NCI-H1694 treated with DMSO at 0.1 percent for 48 hours (cell line): ENCODE results near the gene GIN1.
"Not testable (repeated sequence)": the region's sequence is repeated elsewhere in the genome, so short reads cannot be mapped to it uniquely, and the experiment has no call there.

ENCODE experiments used
- DNase-seq: peaks from one replicate; lab custom pipeline; 2025; lab: John Stamatoyannopoulos, UW

Gene GIN1

DNA sequence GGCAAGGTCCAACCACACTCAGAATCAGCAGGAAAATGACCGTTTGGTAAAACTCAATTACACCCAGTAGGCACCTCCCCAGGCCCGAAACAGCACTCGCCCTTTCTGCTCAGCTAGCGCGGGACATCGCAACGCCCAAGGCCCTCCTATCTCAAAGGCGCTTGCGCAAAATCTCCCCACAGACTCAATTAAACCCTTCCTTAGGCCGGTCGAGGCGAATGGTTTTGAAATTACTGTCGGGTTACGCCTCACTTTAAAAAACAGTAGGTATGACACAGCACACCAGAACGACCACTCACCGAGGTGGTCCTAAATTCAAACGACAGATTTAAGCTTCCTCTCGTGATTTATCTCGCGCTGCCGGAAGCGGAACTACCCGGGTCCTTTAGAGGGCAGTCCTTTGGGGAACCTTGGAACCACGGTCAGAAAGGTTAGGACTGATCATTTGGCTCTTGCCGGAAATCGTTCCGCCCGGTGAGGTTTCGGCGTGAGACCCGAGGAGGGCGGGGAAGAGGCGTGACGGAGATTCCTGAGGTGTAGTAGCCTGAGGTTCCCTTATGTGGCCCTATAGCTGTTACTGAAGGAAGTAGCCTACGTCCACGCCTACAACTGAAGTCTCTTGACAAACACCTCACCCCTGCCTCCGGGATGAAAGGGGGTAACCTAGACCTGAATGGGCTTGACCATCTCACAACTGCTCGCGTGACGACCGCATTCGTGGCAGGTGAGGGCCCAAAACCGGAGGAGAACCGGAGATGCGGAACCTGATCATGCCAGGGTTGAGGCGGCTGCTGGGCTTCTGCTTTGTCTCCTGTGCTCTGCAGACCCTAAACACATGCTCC, at the start of gene GIN1, which contains the start of gene PPIP5K2:
TSS of gene GIN1 (minus strand) at position 374 of the 842 bp plus-strand sequence. CDS start 11,431 bp downstream, outside the sequence.
TSS of gene PPIP5K2 (plus strand) at position 537 of the 842 bp plus-strand sequence. CDS start 9,289 bp downstream, outside the sequence.
- peak; percentile 94 for DNase-seq

DNA sequence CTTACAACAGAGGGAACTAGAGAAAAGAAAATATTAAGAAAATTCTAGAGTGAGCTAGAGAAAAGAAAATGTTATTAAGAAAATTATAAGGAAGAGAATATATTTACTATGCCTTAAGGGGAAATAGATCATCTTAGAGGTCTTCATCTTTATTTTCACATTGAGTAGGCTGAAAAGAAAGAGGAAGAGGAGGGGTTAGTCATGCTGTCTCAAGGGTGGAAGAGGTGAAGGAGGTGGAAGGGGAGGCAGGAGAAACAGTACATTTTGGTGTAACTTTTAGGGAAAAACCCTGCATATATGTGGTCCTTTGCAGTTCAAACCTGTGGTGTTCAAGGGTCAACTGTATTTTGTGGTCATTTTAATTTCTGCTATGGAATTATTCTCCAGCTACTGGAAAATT, 46.8 kb upstream of the GIN1 start:
- no peak for DNase-seq

- DNase-seq = no peak
Observed at GRCh38 chr5:103151156-103151555, 31.2 kb upstream of the GIN1 start.

- DNase-seq = no peak
Observed at GRCh38 chr5:103148213-103148612, 28.3 kb upstream of the GIN1 start.

GRCh38 chr5:103145196-103145595, 25.3 kb upstream of the GIN1 start:
- DNase-seq = no peak

- DNase-seq = not testable (repeated sequence)
Observed at GRCh38 chr5:103142132-103142531, 22.2 kb upstream of the GIN1 start.

- DNase-seq = peak; percentile 64
Observed at GRCh38 chr5:103139264-103139865, 19.4 kb upstream of the GIN1 start.

DNA sequence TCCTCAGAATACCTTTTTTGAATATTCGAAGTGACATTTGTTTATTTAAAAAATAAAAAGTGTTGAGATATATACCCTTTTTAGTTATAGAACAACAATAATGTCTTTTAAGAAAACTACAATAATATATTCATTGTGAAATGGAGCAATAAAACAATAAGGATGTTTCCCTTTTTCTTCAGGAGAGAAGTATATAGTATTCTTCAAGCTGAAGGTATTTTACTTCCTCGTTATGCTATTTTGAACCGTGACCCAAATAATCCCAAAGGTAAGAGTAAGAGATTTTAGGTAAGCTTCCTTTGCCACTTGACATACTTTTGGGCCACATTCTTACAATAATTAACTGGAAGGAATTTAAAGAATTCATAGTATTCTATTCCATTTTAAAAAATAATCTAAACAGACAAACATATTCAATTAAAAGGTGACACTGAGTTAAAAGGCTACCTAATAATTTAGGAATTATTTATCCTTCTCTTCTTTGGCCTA, 18.3 kb upstream of the GIN1 start:
- DNase-seq = no peak

- no peak for DNase-seq
Observed at GRCh38 chr5:103135461-103135860, 15.5 kb upstream of the GIN1 start.

GRCh38 chr5:103133231-103133630, 13.3 kb upstream of the GIN1 start:
- no peak for DNase-seq

DNA sequence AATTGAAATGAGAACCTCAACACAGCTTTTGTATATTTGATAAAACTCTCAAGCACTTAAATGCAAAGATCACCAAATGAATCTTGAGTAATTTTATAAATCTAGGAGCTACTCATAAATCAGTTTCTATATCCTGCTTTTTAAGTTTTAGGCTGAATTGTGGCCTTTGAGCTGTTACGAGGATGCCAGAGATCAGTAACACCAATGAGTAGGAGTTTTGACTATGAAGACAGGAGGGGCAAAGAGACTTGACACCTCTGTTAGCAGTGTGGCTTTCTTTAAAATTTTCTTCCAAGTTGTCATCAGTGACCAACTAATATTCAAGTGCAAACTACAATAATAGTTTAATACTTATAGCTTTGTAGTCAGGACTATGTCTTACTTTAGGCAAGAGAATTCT, 12.7 kb upstream of the GIN1 start:
- DNase-seq = no peak

DNA sequence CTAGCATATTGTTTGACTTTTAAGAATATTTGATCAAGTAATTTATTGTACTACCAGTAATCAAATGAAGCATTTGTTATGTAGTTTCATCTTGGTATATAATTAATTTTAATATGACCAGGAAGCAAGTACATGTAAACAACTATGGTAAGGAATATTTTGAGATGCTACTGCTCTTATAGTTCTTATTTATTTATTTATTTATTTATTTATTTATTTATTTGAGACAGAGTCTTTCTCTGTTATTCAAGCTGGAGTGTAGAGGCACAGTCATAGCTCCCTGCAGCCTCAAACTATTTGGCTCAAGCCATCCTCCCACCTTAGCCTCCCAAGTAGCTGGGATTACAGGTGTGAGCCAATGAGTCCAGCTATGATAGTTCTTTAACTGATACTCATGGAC, 8.3 kb upstream of the GIN1 start:
- no peak for DNase-seq

- DNase-seq = no peak
Observed at GRCh38 chr5:103127292-103127817, 7.4 kb upstream of the GIN1 start.

GRCh38 chr5:103126557-103126956, 6.6 kb upstream of the GIN1 start:
- DNase-seq = no peak

GRCh38 chr5:103122242-103122641, 2.3 kb upstream of the GIN1 start:
- no peak for DNase-seq

DNA sequence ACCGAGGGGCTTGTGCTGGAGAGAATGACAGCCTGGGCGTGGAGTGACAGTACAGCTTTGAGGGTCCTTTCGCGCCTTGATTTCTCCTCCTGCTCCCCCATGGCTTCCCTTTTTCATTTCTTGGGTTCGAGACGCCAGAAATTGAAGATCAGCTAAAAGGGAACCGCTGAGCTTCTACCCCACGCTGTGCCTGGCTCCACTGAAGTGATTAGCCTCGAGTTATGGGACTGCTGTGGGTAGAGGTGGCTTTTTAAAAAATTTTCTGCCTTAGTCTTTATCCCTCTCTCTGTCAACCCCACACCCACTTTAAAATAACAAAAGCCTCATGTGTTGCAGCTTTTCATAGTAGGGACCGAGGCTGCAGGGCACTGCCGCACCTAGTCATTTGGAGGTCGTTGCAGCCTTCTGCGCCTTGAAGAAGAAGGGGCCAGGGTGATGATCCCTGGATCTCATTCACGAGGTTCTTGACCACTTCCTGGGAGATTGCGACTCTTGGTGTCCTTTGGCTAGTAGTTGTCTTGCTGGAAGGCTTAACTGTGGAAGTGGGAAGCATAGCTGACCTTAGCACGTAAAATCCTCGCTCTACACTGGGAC, 766 bp upstream of the GIN1 start:
- DNase-seq = no peak

- DNase-seq = peak; percentile 63
Observed at GRCh38 chr5:103119070-103119764, 721 bp downstream of the GIN1 start.

DNA sequence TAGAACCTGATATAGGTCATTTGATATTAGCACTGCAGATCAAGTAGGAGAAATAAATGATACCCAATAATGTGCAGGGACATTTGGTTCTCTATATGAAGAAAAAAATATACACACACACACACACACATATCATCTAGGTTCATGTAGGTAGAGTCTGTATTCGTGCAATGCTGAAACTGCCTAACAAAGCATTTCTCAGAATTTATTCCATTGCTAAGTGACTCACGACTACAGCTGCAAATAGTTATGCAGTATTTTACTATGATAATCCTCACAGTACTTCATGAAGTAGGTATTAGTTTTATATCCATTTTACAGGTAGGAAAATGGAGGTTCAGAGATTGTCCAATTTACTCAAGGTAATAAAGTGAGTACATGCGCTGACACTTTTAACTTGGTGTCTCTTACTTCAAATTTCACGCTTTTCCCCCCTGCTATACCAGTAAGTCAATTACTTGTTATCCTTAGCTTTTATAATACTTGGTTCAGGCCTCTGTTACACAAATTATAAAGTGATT, 2.4 kb downstream of the GIN1 start:
- DNase-seq = no peak

- DNase-seq = no peak
Observed at GRCh38 chr5:103114440-103114839, 5.5 kb downstream of the GIN1 start.

DNA sequence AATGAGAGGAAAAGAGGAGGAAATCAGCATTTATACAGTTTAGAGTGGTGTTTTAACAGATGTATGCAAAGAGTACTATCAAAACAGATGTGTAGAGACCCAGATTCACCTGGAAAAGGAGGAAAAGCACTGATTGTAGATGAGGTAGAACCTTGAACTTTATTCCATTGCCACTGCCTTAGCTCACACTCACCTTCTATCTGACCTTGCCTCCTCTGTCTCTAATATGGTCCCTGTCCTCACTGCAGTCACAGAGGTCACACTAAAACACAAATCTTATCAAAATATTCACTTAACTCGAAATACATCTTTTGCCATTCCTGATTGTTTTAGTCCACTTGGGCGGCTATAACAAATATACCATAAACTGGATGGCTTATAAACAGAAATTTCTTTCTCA, 7.0 kb downstream of the GIN1 start:
- no peak for DNase-seq

- no peak for DNase-seq
Observed at GRCh38 chr5:103111468-103111867, 8.5 kb downstream of the GIN1 start.

DNA sequence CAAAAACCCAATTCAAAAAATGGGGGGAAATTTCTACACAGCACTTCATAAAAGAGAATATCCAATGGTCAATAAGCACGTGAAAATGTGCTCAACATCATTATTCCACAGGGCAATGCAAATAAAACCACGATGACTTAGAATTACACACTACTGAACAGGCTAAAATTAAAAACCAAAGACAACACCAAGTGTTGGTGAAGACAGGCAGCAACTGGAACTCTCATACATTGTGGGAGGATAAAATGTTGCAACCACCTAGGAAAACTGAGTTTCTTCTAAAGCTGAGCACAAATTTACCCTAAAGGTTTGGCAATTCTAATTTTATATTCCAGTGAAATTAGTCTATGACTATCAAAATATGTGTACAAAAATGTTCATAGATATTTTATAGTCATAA, 9.5 kb downstream of the GIN1 start:
- no peak for DNase-seq
